Activated CD4-positive, alpha-beta T cell treated with anti-CD3 and anti-CD28 coated beads for 24 hours (primary cell): ENCODE measurements around the gene RPS23.
"Not testable (repeated sequence)": the region's sequence is repeated elsewhere in the genome, so short reads cannot be mapped to it uniquely, and the experiment has no call there.

Source experiments
- DNase-seq, 2 donors: peaks; one replicate each; pipeline ENCODE4 v3.0.0-alpha.2; 2020; ENCODE audit warnings: low read depth in 2 of 2

Gene RPS23

DNA sequence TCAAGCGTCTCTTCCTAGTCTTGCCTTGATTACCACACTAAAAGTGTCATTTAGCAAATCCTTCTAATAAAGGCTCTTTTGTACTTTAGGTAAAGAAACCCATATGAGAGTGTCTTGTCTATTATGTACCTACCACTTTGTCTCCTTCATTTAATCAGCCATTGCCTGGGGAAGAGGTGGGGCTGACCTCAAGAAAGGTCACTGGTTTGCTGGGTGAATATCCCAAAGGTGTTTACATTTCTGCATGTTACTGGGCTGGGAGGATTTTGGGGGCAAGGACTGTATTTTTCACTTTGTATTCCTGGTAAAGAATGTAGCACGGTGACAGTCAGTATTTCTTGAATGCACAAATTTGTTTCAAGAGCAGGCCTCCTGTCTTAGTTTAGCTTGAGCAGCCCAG, 11.9 kb upstream of the RPS23 start:
- no peak for DNase-seq

DNA sequence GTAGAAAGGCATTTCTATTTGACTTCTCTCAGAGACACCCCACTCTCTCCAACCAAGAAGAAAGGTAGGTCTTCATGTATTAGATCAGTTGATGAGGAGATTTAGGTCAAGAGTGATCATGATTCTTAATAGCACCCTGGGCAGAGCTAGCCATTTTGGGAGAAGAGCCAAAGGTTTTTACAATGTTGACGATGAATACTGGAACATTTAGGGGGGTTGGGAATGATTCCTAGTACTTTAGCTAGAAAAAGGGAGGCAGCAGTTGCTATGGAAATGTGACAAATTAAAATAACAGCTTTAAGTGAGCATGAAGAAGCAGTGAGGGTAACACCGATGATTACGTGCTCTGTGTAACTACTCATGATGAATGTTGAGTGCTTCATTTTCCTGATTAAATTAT, 9.5 kb upstream of the RPS23 start:
- DNase-seq, result no peak

DNA sequence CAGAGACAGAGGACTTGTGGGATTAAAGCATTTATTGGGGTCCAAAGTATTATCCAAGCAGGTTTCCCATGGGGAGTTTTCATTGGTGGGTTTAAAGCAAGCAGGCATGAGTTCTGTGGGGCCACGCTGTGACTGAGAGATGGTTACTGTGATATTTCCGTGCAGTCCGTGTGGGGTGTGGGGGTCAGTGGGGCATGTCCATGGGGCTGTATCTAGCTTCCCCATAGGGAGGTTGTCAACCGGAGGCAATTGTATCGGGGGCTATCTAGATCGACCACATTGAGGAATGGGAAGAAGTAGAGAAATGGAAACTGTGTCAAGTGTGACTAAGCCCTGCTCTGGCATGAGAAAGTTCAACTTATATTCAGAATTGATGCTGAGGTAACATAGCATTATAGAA, 7.1 kb upstream of the RPS23 start:
- no peak for DNase-seq

DNA sequence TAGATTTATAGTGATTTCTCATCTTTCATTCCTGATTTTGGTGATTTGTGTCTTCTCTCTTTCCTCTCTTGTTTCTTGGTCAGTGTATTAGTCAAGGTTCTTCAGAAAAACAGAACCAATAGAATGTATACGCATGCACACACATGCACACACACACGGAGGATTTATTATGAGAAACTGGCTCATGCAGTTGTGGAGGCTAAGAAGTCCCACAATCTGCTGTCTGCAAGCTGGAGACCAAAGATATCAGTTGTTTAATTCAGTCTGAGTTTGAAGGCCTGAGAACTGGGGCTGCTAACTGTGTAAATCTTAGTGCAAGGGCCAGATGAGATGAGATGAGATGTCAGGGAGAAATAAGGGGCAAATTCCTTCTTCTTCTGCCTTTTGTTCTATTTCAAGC, 5.7 kb upstream of the RPS23 start:
- no peak for DNase-seq

DNA sequence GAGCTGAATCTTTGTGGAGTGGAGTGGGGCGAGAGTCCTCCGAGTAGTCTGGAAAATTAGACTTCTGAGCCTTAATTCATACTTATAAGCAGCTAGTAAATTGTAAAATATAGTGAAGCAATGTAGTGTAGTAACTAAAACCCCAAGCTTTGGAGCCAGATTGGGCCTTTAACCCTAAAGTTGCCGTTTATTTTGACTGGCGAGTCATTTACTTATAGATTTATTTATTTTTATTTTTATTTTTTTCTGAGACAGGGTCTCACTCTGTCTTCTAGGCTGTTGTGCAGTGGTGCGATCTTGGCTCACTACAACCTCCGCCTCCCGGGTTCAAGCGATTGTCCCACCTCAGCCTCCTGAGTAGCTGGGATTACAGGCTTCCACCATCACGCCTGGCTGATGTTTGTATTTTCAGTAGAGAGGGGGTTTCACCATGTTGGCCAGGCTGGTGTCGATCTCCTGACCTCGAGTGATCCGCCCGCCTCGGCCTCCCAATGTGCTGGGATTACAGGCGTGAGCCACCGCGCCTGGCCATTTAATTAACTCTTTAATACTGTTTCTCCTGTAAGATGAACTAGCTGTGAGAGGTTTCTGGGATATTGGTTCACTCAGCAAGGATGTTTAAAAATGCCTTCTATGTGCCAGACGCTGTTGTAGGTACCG, 687 bp upstream of the RPS23 start:
- no peak for DNase-seq

DNA sequence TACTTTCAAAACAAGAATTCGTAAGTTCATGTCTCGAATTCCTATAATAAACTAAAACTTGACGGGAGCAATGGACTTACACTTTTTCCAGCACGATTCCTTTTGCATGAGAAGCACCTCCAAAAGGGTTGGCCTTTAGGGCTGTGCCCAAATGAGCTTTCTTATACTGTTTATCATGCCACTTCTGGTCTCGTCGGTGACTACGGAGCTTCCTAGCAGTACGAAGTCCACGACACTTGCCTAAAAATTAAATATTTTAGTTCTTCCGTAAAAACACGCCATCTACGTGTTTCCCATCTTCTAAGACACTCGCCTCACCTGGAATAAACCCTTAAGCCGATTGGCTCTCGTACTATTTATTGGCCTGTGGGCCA, 554 bp downstream of the RPS23 start:
- DNase-seq, result no peak

DNA sequence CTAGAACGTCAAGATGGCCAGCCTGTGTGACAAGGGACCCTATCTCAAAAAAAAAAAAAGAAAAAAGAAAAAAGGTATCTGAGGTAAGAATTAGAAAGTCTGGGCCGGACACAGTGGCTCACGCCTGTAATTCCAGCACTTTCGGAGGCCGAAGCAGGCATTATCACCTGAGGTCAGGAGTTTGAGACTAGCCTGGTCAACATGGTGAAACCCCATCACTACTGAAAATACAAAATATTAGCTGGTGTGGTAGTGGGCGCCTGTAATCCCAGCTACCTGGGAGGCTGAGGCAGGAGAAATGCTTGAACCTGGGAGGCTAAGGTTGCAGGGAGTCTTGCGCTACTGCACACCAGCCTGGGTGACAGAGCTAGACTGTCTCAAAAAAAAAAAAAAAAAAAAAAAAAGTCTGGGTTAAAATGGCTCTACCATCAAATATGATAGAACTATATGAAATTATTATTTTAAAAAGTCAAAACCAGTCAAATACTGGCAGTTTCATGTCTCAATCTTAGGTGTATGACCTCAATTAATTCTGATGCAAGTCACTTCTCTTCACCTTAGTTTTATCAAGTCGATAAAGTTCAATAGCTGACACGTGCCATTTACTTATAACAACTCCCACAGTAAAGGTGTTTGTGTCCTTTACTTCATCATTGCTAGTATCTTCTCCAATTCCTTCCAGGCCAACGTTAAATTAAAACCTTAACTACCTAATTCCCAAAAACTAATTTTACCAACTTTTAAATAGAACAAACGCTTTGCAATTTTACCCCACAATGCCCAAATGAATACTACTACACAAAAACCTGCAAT, 1.1 kb downstream of the RPS23 start:
- no peak for DNase-seq

DNA sequence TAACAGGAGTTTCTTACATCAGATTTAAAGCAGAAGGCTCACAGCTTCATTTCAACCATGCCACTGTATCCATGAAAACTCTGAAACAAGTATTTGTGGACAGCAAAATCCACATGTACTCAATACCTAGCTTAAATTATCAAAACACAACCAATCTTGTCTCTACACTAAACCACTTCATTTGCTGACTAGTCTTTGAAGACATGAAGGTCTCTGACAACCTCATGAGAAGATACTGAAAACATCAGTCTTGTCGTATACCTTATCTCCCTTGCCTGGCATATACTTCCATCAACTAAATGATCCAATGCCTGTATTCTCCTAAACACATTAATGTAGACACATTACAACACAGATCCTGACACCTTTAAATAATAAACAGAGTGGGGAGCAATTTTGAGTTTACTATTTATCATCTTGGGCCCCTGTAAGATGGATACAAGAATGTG, 2.9 kb downstream of the RPS23 start:
- no peak for DNase-seq

DNA sequence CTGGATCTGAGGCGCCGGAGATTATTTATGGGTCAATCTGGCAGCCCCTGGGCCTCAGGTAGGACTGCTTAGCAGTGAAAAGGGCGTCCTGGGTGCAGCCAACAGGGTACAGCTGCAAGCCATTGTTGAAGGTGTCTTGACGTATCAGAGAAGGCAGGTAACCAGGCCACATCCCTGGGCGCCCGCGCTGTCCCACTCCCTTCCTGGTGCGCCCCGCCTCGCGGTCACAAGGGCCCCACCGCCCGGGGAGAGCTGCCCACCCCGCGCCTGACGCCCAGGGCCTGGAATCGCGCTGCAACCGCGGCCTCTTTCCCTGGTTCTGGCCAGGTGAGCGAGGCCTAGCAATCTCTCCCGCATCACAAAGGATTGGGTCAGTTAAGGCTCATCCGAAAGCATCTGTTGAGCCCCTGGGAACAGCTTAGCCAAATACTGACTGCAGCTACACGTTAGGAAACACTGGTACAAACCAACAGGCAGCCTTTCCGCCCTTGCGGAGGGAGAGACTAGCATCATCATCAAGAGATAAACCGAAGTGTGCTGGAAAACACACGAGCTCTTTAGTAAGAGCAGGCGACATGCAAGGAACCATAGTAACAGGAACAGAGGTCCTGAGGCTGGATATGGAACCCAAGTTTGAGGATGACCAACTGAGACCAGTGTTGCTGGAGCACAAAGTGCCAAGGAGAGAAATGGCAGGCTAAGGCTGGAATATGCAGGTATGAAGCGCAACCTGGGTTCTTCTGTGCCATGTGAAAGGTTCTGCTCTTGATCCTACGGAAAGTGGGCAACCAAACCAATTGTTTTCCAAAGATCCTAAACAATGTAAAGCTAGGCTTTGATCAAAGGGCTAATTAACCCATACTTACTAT, 3.6 kb downstream of the RPS23 start:
- no peak for DNase-seq

DNA sequence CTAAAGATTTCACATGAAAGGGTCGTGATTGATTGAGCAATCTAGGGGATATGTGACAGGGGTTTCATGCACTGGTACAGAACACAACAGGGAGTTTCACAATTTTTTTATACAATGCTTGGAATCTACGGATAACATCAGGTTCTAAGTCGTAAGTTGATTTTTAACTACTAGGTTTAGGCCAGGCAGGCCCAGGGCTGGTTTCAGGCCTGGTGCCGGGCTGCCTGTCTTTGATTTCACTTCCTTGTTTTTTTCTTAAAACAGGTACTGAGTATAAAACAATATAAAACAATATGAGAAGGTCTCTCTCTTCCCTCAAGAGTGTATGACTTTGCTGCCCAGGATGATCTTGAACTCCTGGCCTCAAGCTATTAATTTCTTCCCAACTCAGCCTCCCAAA, 4.7 kb downstream of the RPS23 start:
- DNase-seq, result not testable (repeated sequence)

DNA sequence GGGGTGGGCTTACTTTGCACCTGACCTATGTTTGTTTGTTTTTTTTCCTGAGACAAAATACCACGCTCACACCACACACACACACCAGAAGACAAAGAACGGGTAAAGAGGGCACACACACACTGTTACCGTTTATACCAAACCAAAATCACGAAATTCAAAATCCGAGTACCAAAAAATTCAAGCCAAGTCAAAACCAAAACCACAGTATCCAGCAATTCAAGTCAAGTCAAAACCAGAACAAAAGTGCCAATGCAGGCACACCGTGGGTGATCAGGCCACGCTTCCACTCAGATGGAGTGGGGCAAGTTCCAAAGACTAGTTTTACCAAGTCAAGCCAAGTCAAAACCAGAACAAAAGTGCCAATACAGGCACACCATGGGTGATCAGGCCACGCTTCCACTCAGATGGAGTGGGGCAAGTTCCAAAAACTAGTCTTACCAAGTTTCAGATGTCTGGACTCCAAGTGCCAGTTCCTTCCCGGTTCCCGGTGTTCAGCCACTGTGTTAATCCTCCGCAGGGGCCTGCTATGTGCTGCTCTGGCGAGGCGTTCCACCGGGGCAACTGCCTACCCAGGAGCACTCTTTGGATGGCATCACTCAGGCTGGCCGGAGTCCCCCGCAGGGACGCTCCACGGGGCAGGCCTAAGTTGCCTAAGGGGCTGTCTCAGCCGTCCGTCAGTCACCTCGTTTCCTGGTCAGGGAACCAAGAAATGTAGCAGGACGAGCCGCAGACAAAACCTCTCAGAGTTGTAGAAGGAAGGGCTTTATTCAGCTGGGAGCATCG, 5.4 kb downstream of the RPS23 start:
- DNase-seq, result not testable (repeated sequence)

DNA sequence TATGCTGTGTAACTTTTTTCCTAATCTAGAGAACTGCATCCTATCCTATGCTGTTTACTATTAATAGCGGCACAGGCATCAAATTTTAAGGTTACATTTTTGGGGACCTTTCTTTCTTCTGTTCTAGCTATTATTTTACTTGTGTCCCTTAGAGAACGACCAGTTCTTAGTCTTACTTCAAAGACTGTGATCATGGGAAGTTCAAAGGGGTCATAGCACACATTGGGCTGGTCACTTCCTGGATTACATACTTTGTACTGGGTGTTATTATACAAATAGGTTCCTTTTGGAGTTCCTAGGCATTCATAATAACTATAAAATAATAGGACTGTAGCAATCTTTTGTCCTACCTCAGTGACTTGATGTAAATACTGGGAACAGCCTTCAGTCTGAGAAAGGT, 8.8 kb downstream of the RPS23 start:
- DNase-seq, result not testable (repeated sequence)

DNA sequence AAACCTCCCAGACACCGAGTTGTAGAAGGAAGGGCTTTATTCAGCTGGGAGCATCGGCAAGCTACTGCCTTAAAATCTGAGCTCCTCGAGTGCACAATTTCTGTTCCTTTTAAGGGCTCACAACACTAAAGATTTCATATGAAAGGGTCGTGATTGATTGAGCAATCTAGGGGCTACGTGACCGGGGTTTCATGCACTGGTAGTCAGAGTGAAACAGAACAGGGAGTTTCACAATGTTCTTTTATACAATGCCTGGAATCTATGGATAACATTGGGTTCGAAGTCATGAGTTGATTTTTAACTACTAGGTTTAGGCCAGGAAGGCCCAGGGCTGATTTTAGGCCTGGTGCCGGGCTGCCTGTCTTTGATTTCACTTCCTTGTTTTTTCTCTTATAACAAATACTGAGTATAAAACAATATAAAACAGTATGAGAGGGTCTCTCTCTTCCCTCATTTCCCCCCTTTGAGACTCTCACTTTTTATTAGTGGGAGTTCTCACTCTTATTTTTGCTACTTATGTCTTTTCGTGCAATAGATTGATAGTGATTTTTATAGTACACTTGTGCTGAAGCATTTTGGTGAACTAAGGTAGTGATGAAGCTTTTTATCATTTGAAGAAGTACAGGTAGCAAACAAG, 10.7 kb downstream of the RPS23 start:
- DNase-seq, result not testable (repeated sequence)

DNA sequence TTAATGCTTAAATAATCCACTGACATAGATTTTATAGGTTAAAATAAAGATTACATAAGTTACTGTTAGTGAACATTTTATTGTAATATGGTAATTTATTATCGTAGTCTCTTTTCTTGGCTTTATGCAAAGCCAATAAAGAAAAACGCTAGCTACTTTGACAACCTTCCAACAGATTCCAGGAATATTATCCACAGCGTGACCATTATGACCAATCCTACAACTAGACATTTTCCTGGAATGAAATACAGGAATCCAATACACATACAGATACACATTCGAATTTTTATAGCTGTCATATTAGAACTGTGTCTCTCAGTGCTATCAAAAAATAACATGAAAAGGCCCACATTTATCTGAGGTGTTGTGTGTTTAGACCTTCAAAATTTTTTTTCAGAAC, 13.1 kb downstream of the RPS23 start:
- no peak for DNase-seq

DNA sequence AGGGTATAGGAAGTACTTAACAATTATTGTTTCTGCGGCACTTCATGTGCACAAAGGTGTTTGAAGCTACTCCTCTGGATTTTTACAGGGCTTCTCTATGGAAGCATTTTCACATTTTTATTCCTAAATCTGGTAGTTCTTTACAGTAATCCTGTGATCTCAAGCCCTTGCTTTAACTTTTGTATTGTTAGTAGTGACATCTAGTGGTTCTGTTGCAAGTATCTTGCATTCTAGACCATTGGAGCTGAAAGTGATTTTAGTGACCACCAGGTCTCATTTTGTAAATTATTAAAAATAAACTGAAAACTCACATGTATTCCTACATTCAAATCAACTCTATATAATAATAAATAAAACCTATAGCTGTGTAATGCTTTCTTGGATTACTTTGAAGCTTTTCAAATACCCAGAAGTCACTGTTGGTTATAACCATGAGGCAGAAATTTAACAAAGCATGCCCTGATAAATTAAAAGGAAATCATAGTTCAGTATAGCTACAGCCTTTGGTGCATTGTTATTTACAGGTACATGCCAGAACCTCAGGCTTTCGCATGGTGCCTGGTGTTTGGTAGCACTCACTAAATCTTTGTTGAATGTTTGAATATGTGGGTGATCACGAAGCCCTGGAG, 18.9 kb downstream of the RPS23 start:
- no peak for DNase-seq

DNA sequence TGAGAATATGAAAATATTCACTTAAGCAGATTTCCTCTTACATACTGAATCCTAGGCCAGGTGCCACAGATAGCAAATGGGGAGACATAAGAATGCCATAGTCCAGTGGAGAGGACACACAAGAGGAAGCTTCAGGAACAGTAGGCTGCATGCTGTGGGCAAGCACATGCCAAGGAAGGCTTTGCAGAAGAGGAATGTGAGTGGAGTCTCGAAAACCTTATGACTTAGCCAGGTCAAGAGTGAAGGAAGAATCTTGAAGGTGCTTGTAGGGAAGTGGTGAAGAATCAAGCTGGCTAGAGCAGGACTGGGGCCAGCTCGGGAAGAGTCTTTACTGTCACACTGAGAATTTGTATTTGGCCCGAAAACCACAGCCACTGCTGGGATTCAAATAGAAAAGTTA, 20.4 kb downstream of the RPS23 start:
- DNase-seq, result no peak

DNA sequence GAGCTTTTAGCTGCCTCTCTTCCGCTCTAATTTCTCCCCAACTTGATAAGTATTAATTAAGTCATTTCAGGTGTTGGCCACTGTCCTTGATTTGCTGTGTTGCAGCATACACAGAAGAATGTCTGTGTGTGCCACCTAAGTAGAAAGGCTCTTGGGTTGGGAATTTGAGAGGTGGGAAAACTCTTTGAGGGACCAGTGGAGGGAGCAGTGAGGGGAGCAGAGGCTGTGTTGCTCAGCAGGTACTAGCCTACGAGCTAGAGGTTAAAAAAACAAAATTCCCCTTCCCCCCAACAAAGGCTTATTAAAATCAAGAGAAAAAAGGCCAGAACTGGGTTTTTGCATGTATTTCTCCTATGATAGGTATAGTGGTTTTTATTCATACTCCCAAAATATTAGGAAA, 20.9 kb downstream of the RPS23 start:
- no peak for DNase-seq

DNA sequence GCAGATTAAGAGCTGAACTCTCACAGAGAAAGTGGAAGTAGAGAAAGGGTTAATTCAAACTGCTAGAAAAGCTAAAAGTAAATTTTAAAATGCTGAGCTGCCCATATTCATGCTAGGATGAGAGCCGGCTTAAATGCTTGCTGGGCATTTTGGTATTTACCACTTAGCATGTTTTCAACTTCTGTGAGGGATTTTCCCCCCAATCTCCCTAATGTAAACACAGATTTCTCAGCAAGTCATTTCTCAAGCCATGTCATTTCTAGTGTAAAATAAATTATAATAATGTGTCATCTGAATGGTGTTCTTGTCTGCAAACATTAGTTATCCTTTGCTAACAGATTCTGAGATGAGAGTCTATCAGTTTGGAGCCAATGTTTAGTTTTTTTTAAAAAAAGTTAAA, 22.3 kb downstream of the RPS23 start:
- DNase-seq, result no peak

DNA sequence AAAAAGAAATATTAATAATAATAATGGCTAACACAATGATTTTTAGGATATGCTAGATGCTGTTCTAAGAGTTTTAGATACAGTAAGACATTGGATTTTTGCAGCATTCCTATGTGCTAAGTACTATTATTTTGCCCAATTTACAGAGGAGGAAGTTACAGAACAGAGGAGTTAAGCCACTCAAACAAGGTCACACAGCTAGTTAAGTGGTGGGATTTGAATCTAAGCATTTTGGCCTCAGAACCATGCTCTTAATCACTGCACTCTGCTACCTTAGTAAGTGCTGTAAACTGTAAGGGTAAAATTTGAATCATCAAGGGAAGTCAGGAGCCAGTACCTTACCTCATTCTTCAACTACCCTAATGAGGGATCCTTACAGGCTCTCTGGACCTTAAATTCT, 25.4 kb downstream of the RPS23 start:
- no peak for DNase-seq

DNA sequence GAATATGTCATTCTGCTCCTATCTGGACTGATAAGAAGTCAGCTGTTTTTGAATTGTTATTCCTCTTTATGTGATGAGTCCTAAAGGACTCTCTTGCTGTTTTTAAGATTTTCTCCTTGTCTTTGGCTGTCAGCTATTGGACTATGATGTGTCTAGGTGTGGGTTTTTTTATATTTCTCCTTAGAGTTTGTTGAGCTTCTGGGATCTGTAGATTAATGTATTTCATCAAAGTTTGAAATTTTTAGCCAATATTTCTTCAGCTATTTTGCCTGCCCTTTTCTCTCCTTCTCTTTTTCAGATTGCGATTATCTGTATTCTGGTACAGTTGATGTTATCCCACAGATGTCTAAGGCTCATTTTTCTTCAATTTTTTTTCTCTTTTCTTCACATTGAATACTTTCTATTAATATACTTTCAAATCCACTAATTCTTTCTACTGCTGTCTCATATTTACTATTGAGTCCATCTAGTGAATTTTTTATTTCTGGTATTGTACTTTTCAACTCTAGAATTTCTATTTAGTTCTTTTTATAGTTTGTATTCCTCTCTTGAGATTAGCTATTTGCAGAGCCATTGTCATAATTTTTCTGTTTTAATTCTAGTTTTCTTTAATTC, 31.1 kb downstream of the RPS23 start:
- DNase-seq, result no peak
